ENCODE results near the gene ZNF324. TPM values are rescaled to one million over a fixed set of nuclear protein-coding genes. Genes with fewer than 3 reads are reported as not detected.
A peak's percentile ranks its signal among the peaks of the same experiment; 100 is the strongest.

ZNF324 gene
- total and polyA plus RNA-seq, 9 of the 15 experiments (the other 6 are each of a cell fraction or from before 2014, with no cell fraction given), result 0.92 to 16.4 (median 5.3) TPM

DNA sequence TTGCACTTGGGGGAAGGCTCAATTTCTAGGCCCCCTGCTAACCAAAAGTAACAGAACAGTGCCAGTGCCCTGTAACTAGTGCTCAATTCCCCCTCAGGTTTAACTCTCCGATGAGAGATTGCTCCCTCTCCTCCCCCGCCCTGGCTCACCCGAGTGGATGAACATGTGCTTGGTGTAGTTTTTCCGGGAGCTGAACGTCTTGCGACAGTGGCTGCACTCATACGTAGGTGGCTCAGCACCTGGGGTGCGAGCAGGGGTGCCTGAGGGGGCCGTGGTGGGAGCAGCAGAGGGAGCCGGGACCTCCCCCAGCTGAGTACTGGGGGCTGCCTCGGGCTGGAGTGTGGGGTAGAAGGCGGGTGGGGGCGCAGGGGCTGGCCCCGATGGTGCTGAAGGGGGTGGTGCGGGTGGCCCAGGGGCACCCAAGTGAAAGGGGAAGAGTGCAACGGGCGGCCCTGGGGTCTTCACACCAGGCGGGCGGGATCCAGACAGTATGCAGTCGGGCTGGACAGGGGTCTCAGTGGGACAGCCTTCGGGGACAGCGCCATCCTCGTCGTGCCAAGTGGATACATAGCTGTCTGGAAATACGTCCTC is 49.5 kb downstream of the ZNF324 start:
- Histone ChIP-seq H4K20me1 (replicated peaks; ENCODE audit: control insufficient read depth, insufficient read depth, low read length) (no peaks in the 10 kb centered on the region), H3K4me1 (replicated peaks in 1 of 2; ENCODE audit: control insufficient read depth in 2 of 2, insufficient read depth in 2 of 2, low read length in 2 of 2) (peaks cover 9 to 73% of the 10 kb centered on the region in 2 experiments), H3K79me2 (ENCODE audit: control insufficient read depth, insufficient read depth, low read length) (peaks cover 55% of the 10 kb centered on the region), H2AFZ (ENCODE audit: low read depth, low read length) (no peak overlapping the region), H3K27me3 (ENCODE audit: control insufficient read depth in 2 of 2, insufficient read depth in 2 of 2, low read length in 2 of 2) (no peaks in the 10 kb centered on the region), H3K9me3 (replicated peaks; ENCODE audit: control insufficient read depth, insufficient read depth, low read depth, low read length) (no peaks in the 10 kb centered on the region), H3K9me1 (ENCODE audit: control insufficient read depth, insufficient read depth, low read length) (peaks cover 5% of the 10 kb centered on the region), H3K36me3 (ENCODE audit: control insufficient read depth, insufficient read depth, low read length) (peaks cover 31% of the 10 kb centered on the region; the same call in 2 of the 3 replicates), H3K9ac (ENCODE audit: insufficient read depth in 1 of 2, low read depth in 2 of 2, low read length in 2 of 2) (peak overlapping the region in 1 of 2 experiments; percentile 41; a peak in 1 of 4 replicates), H3K27ac (ENCODE audit: extremely low read depth, low read depth, low read length) (no peak overlapping the region; the same call in 2 of the 3 replicates), H3K4me3 (no peak overlapping the region), H3K4me2 (ENCODE audit: insufficient read depth, low read length) (no peak overlapping the region; the same call in 1 of the 2 replicates)
- no TSS peak for BruUV-seq (replicated peaks)
- FAIRE-seq (no peak), ATAC-seq (no peak), DNase-seq (ENCODE audit: extremely low read depth in 1 of 4, low spot score in 3 of 4) (no peak)
- WGBS (ENCODE audit: insufficient coverage, low coverage, missing lambda C conversion rate), result 85% methylated on average over 14 of the region's 25 CpGs
- POLR2A ChIA-PET, result interaction anchor here (1.0 kb wide), 1 partner anchor 34 kb away, joined by 4 read pairs; no protein-coding TSS in a partner anchor
- intact Hi-C loops (cut with micrococcal nuclease) (no loop called here), in situ Hi-C loops (cut with MboI) (no loop called here)
- TF ChIP-seq FOXP4 (CRISPR knock-in tag; IDR thresholded peaks at IDR 0.05; ENCODE audit: borderline replicate concordance) (no peak), ZNF778 (CRISPR knock-in tag; IDR thresholded peaks at IDR 0.05) (no peak), RBM34 (IDR thresholded peaks at IDR 0.05; ENCODE audit: borderline replicate concordance, insufficient read depth, low read length) (no peak), CXXC5 (CRISPR knock-in tag; IDR thresholded peaks at IDR 0.05) (no peak)
- CTCF ChIA-PET (ENCODE audit: low intra/inter-chr PET ratio), result no interaction called here

Measured in K562 (cell line).